HL-60 (cell line): ENCODE measurements around the gene NPHS1.
A peak's percentile ranks its signal among the peaks of the same experiment; 100 is the strongest.

Source experiments
- DNase-seq, 2 experiments: peaks; one replicate each; pipeline ENCODE4 v3.0.0-alpha.2; 2010 to 2020; ENCODE audit warnings: low read depth in 1 of 2, low spot score in 1 of 2
- H3K27ac ChIP-seq: fragments of 250-450 bp; sonication (Bioruptor Pico); replicated peaks from 2 replicates; pipeline ENCODE4 v1.5.1; 2020; ENCODE audit warnings: mild to moderate bottlenecking, moderate library complexity
- H3K27me3 ChIP-seq: fragments of 250-450 bp; sonication (Bioruptor Pico); 2 replicates; pipeline ENCODE4 v1.5.1; 2021; ENCODE audit warnings: mild to moderate bottlenecking, moderate library complexity; ENCODE audit not compliant: insufficient read depth, poor library complexity, severe bottlenecking
- H3K4me3 ChIP-seq: replicated peaks from 2 replicates; pipeline ENCODE4 v1.5.1; 2011; ENCODE audit warnings: mild to moderate bottlenecking, control low read depth, low read length; ENCODE audit not compliant: insufficient read depth
- GABPA ChIP-seq: IDR thresholded peaks from 2 replicates; pipeline ENCODE4 v1.6.1; 2012; ENCODE audit warnings: low read depth
- POLR2AphosphoS5 ChIP-seq: IDR thresholded peaks from 2 replicates; pipeline ENCODE4 v1.6.1; 2012; ENCODE audit warnings: low read depth
- SPI1 ChIP-seq: IDR thresholded peaks from 2 replicates; pipeline ENCODE4 v1.6.1; 2012; ENCODE audit warnings: low read depth, mild to moderate bottlenecking, borderline replicate concordance
- TF ChIP-seq, protein P1 (sequence below): IDR thresholded peaks from 2 replicates; pipeline ENCODE4 v1.6.1; 2012; ENCODE audit warnings: low read depth; ENCODE audit not compliant: insufficient replicate concordance
- TF ChIP-seq, protein P2 (sequence below): IDR thresholded peaks from one replicate; pipeline ENCODE4 v1.5.1; 2011; ENCODE audit warnings: low read length, control low read depth, inconsistent platforms; ENCODE audit not compliant: insufficient read depth

NPHS1 gene

DNA sequence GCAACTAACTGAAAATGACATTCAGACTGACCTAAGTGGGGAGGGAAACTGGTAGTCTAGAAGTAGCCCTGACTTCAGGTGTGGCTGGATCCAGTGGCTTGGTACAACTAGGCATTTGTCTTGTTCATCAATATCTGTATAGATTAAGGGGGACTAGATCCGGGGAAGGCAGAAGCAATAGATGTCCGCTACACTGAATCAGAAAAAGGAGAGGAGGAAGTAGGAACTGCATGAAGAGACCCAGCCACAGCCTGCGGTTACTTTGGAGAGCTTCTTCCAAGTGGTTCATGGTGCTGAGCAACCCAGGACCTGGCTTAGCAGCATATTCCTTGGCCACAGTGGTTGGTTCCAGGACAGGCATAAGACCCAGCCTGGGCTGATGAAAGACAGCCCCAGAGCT lies 29.7 kb downstream of the NPHS1 start:
- TF ChIP-seq POLR2AphosphoS5 (no peak), SPI1 (peak; percentile 76; the same call in 1 of the 2 replicates)
- Histone ChIP-seq H3K27ac (no peak overlapping the region), H3K4me3 (peak overlapping the region; percentile 54), H3K27me3 (no peaks in the 10 kb centered on the region)
- DNase-seq, result peak; percentile 70 to 86

DNA sequence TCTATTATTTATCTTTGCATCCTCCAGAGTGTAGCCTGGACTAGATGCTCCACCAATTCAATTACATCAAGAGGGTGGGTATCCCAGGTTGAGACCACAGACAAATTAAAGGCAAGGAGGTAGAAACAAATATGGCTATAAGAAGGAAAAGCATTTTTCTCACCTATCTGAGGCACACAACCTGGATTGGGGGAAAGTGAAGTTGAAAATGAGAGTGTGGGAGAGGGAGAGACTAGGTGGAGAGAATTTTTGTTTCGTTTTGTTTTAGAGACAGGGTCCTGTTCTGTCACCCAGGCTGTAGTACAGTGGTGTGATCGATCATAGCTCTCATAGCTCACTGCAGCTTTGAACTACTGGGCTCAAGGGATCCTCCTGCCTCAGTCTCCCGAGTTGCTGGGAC lies 33.9 kb downstream of the NPHS1 start:
- no peak overlapping the region for H3K4me3 ChIP-seq
- no peaks in the 10 kb centered on the region for H3K27me3 ChIP-seq
- no peak for DNase-seq
- TF ChIP-seq SPI1 (no peak), GABPA (no peak), POLR2AphosphoS5 (no peak)
- TF ChIP-seq, protein P1, sequence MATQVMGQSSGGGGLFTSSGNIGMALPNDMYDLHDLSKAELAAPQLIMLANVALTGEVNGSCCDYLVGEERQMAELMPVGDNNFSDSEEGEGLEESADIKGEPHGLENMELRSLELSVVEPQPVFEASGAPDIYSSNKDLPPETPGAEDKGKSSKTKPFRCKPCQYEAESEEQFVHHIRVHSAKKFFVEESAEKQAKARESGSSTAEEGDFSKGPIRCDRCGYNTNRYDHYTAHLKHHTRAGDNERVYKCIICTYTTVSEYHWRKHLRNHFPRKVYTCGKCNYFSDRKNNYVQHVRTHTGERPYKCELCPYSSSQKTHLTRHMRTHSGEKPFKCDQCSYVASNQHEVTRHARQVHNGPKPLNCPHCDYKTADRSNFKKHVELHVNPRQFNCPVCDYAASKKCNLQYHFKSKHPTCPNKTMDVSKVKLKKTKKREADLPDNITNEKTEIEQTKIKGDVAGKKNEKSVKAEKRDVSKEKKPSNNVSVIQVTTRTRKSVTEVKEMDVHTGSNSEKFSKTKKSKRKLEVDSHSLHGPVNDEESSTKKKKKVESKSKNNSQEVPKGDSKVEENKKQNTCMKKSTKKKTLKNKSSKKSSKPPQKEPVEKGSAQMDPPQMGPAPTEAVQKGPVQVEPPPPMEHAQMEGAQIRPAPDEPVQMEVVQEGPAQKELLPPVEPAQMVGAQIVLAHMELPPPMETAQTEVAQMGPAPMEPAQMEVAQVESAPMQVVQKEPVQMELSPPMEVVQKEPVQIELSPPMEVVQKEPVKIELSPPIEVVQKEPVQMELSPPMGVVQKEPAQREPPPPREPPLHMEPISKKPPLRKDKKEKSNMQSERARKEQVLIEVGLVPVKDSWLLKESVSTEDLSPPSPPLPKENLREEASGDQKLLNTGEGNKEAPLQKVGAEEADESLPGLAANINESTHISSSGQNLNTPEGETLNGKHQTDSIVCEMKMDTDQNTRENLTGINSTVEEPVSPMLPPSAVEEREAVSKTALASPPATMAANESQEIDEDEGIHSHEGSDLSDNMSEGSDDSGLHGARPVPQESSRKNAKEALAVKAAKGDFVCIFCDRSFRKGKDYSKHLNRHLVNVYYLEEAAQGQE, result no peak
- TF ChIP-seq, protein P2, sequence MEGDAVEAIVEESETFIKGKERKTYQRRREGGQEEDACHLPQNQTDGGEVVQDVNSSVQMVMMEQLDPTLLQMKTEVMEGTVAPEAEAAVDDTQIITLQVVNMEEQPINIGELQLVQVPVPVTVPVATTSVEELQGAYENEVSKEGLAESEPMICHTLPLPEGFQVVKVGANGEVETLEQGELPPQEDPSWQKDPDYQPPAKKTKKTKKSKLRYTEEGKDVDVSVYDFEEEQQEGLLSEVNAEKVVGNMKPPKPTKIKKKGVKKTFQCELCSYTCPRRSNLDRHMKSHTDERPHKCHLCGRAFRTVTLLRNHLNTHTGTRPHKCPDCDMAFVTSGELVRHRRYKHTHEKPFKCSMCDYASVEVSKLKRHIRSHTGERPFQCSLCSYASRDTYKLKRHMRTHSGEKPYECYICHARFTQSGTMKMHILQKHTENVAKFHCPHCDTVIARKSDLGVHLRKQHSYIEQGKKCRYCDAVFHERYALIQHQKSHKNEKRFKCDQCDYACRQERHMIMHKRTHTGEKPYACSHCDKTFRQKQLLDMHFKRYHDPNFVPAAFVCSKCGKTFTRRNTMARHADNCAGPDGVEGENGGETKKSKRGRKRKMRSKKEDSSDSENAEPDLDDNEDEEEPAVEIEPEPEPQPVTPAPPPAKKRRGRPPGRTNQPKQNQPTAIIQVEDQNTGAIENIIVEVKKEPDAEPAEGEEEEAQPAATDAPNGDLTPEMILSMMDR, result no peak
- H3K27ac ChIP-seq, result no peak overlapping the region

DNA sequence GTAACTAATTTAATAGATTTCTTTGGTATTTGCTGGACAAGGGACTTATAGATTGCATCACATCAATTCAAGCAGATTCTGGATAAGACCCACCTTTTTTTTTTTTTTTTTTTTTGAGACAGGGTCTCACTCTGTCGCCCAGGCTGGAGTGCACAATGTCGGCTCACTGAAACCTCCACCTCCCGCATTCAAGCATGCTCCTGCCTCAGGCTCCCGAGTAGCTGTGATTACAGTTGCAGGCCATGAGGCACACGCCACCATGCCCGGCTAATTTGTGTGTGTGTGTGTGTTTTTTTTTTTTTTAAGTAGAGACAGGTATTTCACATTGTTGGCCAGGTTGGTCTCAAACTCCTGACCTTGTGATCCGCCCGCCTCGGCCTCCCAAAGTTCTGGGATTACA lies 35.5 kb downstream of the NPHS1 start:
- Histone ChIP-seq H3K27me3 (no peaks in the 10 kb centered on the region), H3K27ac (no peak overlapping the region), H3K4me3 (no peak overlapping the region)
- TF ChIP-seq, protein P2, result no peak
- no peak for TF ChIP-seq SPI1
- TF ChIP-seq, protein P1, result no peak
- no peak for TF ChIP-seq POLR2AphosphoS5
- TF ChIP-seq GABPA, result no peak
- DNase-seq, result no peak

DNA sequence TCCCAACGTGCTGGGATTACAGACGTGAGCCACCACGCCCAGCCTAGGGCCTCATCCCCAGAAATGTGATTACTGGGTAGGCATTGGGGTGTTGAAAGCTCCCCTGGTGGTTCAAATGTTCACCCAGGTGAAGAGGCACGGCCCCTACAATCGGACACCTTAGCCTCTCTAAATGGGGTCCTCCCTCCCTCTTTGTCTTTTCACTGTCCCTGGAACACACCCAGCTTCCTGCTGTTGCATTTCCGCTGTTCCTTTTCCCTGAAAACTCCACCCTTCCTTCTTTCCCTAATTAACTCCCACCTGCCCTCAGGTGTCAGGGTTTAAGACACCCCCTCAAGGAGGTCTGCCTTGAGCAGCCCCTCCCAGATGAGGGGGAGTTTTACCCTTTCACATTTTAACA lies 36.0 kb downstream of the NPHS1 start:
- DNase-seq, result no peak
- Histone ChIP-seq H3K4me3 (no peak overlapping the region), H3K27ac (no peak overlapping the region), H3K27me3 (no peaks in the 10 kb centered on the region)
- TF ChIP-seq POLR2AphosphoS5 (no peak), GABPA (no peak), SPI1 (no peak)
- TF ChIP-seq, protein P1, result no peak
